Testis (tissue), 2 donors: ENCODE data around the gene MRPL36.

Experiments used
- CTCF ChIP-seq, 3 experiments: fragments of 450-650 bp in 2 of 3; fragments of 200-600 bp in 1 of 3; sonication (generic) in 1 of 3; IDR thresholded peaks; one replicate each; pipeline ENCODE4 v1.5.1; 2016 to 2019; ENCODE audit warnings: antibody characterized with exemption in 3 of 3, mild to moderate bottlenecking in 2 of 3, moderate library complexity in 1 of 3
- POLR2A ChIP-seq: fragments of 450-650 bp; IDR thresholded peaks from one replicate; pipeline ENCODE4 v1.6.1; 2017; ENCODE audit warnings: antibody characterized with exemption, mild to moderate bottlenecking, moderate library complexity

GRCh38 chr5:1785062-1785461, 14.6 kb downstream of the MRPL36 start:
- TF ChIP-seq CTCF (IDR thresholded peaks at IDR 0.05) (no peak), POLR2A (no peak)
